Naive thymus-derived CD8-positive, alpha-beta T cell (primary cell): ENCODE results near the gene ANO10. TPM values are rescaled to one million over a fixed set of nuclear protein-coding genes. Genes with fewer than 3 reads are reported as not detected.
"Not testable (repeated sequence)": the region's sequence is repeated elsewhere in the genome, so short reads cannot be mapped to it uniquely, and the experiment has no call there.

Experiments
- ATAC-seq, 2 donors: fragments of 150-1000 bp; cut with Tn5 transposase in 1 of 2; sonication (Bioruptor Pico), chemical (Tn5 transposase) in 1 of 2; 1 replicate in 1 of 2; 2 replicates in 1 of 2; pipeline ENCODE4 v1.10.0; 2021; ENCODE audit warnings: mild to moderate bottlenecking in 2 of 2, moderate library complexity in 2 of 2
- POLR2A ChIA-PET: fragments of 350-600 bp; sonication (Branson Sonifier 250); formaldehyde crosslinking; loops from one replicate; lab custom pipeline; 2021; ENCODE audit warnings: antibody characterized with exemption; lab: Charles Lee
- DNase-seq, 10 donors: peaks; one replicate each; pipeline versions ENCODE4 v3.0.0 to v3.0.0-alpha.2; 2020 to 2022
- H3K27ac Mint-ChIP-seq, 10 donors: one replicate each; pipeline ENCODE4 v1.8.0; 2020 to 2022; ENCODE audit warnings: mild to moderate bottlenecking in 10 of 10, mixed read lengths in 10 of 10, moderate library complexity in 4 of 10, inconsistent platforms in 1 of 10
- H3K27me3 Mint-ChIP-seq, 5 donors: one replicate each; pipeline ENCODE4 v1.8.0; 2021 to 2022; ENCODE audit warnings: mixed read lengths in 5 of 5
- H3K36me3 Mint-ChIP-seq, 3 donors: one replicate each; pipeline ENCODE4 v1.8.0; 2020 to 2022; ENCODE audit warnings: mixed read lengths in 3 of 3, mild to moderate bottlenecking in 2 of 3, inconsistent platforms in 1 of 3
- H3K4me1 Mint-ChIP-seq, 4 donors: one replicate each; pipeline ENCODE4 v1.8.0; 2021 to 2022; ENCODE audit warnings: mixed read lengths in 4 of 4
- H3K4me3 Mint-ChIP-seq, 10 donors: one replicate each; pipeline ENCODE4 v1.8.0; 2020 to 2022; ENCODE audit warnings: mild to moderate bottlenecking in 10 of 10, mixed read lengths in 10 of 10, moderate library complexity in 6 of 10, inconsistent platforms in 1 of 10
- H3K9me3 Mint-ChIP-seq, 9 donors: one replicate each; pipeline ENCODE4 v1.8.0; 2020 to 2022; ENCODE audit warnings: mixed read lengths in 9 of 9, mild to moderate bottlenecking in 3 of 9, inconsistent platforms in 1 of 9, moderate library complexity in 1 of 9
- polyA plus RNA-seq, 3 donors: library from polyadenylated mRNA; unstranded; fragments of 300-500 nt; fragmentation: Illumina TruSeq; gene quantifications; one replicate each; pipeline ENCODE4 v1.2.3, GENCODE V29; 2021
- total RNA-seq, 8 experiments: library from RNA in 2 of 8; stranded (reverse) in 2 of 8; gene quantifications; one replicate each; pipeline ENCODE4 v1.2.3 and lab custom pipeline; 2021 to 2026

The ANO10 gene
- total and polyA plus RNA-seq, 5 experiments from 2014 or later: 6.9 to 12.4 (median 10.4) TPM

- H3K9me3 Mint-ChIP-seq, H3K4me1 Mint-ChIP-seq, H3K27ac Mint-ChIP-seq, POLR2A ChIA-PET, H3K27me3 Mint-ChIP-seq, H3K4me3 Mint-ChIP-seq: not testable (repeated sequence)
- peak in 3 of 10 donors; percentile 54 to 65 (median 62) for DNase-seq
- H3K36me3 Mint-ChIP-seq: peaks cover 6 to 13% (median 7%) of the 10 kb centered on the region in 3 donors
- peak; percentile 56 to 66 for ATAC-seq
Measured at GRCh38 chr3:43544277-43544676, 77.5 kb downstream of the ANO10 start.

DNA sequence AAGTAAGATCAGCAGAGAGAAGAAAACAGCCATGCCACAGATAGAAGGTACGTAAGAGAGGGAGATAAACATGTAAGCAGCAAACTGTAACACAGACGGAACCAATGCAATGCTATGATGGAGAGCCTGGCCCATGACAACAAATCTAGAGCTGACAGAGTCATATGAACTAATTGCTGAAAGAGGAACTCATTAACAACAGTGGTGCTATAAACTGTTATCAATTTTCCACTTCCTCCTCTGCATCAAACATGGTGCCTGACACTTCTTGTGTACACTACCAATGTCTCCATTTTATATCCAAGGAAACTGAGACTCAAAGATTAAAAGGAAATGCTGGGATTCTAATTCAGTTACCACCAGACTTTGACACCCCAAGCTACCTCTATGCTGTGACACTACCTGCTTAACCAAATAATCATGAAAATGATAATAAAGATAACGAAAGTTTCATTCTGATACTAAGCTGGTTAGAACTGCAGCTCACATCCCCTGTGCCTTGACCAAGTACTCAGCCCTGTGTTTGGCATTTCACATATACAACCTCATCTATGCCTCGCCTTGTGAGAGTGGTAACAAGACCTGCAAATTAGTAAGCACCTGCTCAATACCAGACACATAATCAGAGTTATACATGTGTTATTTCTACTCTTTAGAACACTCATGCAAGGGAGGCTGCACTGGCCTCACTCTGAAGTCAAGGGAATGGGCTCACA is 79.3 kb downstream of the ANO10 start:
- POLR2A ChIA-PET: no interaction called here
- H3K4me3 Mint-ChIP-seq: no peak overlapping the region
- no peak for DNase-seq
- H3K4me1 Mint-ChIP-seq: no peaks in the 10 kb centered on the region
- no peak for ATAC-seq
- no peak overlapping the region for H3K27ac Mint-ChIP-seq
- peaks cover 0 to 1% (median 0%) of the 10 kb centered on the region in 9 donors for H3K9me3 Mint-ChIP-seq
- H3K36me3 Mint-ChIP-seq: peaks cover 9 to 13% (median 12%) of the 10 kb centered on the region in 3 donors
- H3K27me3 Mint-ChIP-seq: no peaks in the 10 kb centered on the region

GRCh38 chr3:43540624-43541023 is 81.2 kb downstream of the ANO10 start:
- ATAC-seq (no peak), DNase-seq (no peak)
- H3K36me3 Mint-ChIP-seq: peaks cover 0 to 10% (median 9%) of the 10 kb centered on the region in 3 donors
- no peaks in the 10 kb centered on the region for H3K27me3 Mint-ChIP-seq
- no peaks in the 10 kb centered on the region for H3K4me1 Mint-ChIP-seq
- POLR2A ChIA-PET: no interaction called here
- H3K27ac Mint-ChIP-seq: no peak overlapping the region
- no peaks in the 10 kb centered on the region for H3K9me3 Mint-ChIP-seq
- no peak overlapping the region for H3K4me3 Mint-ChIP-seq

DNA sequence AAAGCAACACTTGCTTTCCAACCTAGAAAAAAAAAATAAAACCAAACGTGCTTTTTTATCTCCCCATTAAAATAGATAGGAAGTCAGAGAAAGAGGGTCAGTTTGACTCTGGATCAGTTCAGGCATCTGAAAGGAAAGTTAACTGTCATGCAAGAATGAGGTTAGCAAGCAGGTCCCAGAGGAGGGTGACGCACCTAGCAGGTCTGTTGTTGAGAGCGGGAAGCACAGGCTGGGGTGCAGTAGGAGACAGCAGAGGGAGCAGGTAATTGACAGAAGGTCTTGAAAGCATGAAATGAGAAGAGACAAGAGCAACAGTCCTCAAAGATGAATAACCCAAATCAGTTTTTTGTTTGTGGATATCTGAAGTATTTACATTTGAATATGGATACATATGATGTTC is 82.5 kb downstream of the ANO10 start:
- H3K4me1 Mint-ChIP-seq: no peaks in the 10 kb centered on the region
- POLR2A ChIA-PET: no interaction called here
- H3K27me3 Mint-ChIP-seq: no peaks in the 10 kb centered on the region
- H3K36me3 Mint-ChIP-seq: peaks cover 0 to 10% (median 9%) of the 10 kb centered on the region in 3 donors
- ATAC-seq (no peak), DNase-seq (no peak)
- H3K9me3 Mint-ChIP-seq: no peaks in the 10 kb centered on the region
- H3K27ac Mint-ChIP-seq: peak overlapping the region in 1 of 10 donors; percentile 37
- no peak overlapping the region for H3K4me3 Mint-ChIP-seq

DNA sequence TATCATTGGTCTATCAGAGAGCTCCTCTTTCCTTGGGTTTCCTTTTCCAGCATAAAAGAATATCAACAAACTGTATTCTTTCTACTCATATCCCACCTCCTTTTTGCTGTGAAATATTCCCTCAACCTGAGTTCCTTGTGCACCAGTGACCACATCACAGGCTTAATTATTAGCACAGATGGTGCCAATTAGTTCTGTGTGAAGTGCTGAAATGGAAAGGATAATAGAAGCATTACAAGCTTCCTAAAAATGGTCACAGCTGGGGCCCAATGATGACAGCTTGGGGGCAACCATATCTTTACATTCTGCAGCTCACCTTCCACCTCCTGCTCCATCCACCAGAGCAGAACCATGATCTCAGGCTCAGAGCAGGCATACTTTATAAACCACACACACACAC is 84.6 kb downstream of the ANO10 start:
- H3K27me3 Mint-ChIP-seq: no peaks in the 10 kb centered on the region
- POLR2A ChIA-PET: no interaction called here
- no peak overlapping the region for H3K4me3 Mint-ChIP-seq
- H3K27ac Mint-ChIP-seq: no peak overlapping the region
- H3K9me3 Mint-ChIP-seq: no peaks in the 10 kb centered on the region
- no peaks in the 10 kb centered on the region for H3K4me1 Mint-ChIP-seq
- H3K36me3 Mint-ChIP-seq: peaks cover 0 to 11% (median 9%) of the 10 kb centered on the region in 3 donors
- DNase-seq (no peak), ATAC-seq (no peak)

- Mint-ChIP-seq H3K4me3 (no peak overlapping the region), H3K4me1 (no peaks in the 10 kb centered on the region), H3K36me3 (peaks cover 0 to 11% (median 9%) of the 10 kb centered on the region in 3 donors), H3K9me3 (no peaks in the 10 kb centered on the region), H3K27me3 (no peaks in the 10 kb centered on the region), H3K27ac (no peak overlapping the region)
- ATAC-seq (no peak), DNase-seq (no peak)
- POLR2A ChIA-PET: interaction anchor here (0.7 kb wide), 2 partner anchors 386 to 686 kb away, joined by 3 to 6 read pairs; no protein-coding TSS in a partner anchor
Measured at GRCh38 chr3:43534675-43535074, 87.1 kb downstream of the ANO10 start.

DNA sequence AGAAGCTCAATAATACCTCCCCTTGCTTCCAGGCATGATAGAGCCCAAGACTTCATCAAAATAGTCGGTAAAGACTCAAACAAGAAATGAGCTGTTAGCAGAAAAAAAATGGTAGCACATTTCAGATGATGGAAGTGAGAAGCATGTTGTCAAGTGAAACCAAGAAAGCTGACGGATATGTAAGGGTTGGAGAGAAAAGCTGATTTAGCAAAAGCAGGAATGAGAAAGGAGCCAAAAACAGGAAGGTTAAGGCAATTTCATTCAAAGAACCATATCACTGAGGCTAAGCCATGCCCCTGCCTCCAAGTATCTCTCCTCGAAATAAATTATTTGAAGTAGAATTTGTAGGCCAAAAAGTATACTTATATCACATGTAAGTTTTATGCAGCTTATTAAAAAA is 88.8 kb downstream of the ANO10 start:
- Mint-ChIP-seq H3K9me3 (peaks cover 0 to 11% (median 4%) of the 10 kb centered on the region in 9 donors), H3K27ac (no peak overlapping the region), H3K36me3 (peaks cover 6 to 14% (median 13%) of the 10 kb centered on the region in 3 donors), H3K27me3 (no peaks in the 10 kb centered on the region), H3K4me1 (no peaks in the 10 kb centered on the region), H3K4me3 (no peak overlapping the region)
- DNase-seq (no peak), ATAC-seq (no peak)
- POLR2A ChIA-PET: no interaction called here

- Mint-ChIP-seq H3K4me1 (no peaks in the 10 kb centered on the region), H3K9me3 (peaks cover 0 to 18% (median 11%) of the 10 kb centered on the region in 9 donors), H3K27ac (no peak overlapping the region), H3K4me3 (no peak overlapping the region), H3K36me3 (peaks cover 10 to 12% (median 11%) of the 10 kb centered on the region in 3 donors), H3K27me3 (no peaks in the 10 kb centered on the region)
- POLR2A ChIA-PET: no interaction called here
- ATAC-seq: no peak
- no peak for DNase-seq
Measured at GRCh38 chr3:43531835-43532234, 90.0 kb downstream of the ANO10 start.

GRCh38 chr3:43528498-43529099 is 93.2 kb downstream of the ANO10 start:
- ATAC-seq (no peak), DNase-seq (no peak)
- Mint-ChIP-seq H3K27ac (no peak overlapping the region), H3K4me1 (no peaks in the 10 kb centered on the region), H3K4me3 (no peak overlapping the region), H3K9me3 (peaks cover 0 to 18% (median 11%) of the 10 kb centered on the region in 9 donors), H3K36me3 (peaks cover 10 to 13% (median 11%) of the 10 kb centered on the region in 3 donors), H3K27me3 (no peaks in the 10 kb centered on the region)
- POLR2A ChIA-PET: no interaction called here

- peaks cover 10 to 13% (median 12%) of the 10 kb centered on the region in 3 donors for H3K36me3 Mint-ChIP-seq
- peaks cover 0 to 18% (median 12%) of the 10 kb centered on the region in 9 donors for H3K9me3 Mint-ChIP-seq
- no peak for ATAC-seq
- no peaks in the 10 kb centered on the region for H3K27me3 Mint-ChIP-seq
- H3K27ac Mint-ChIP-seq: no peak overlapping the region
- DNase-seq: no peak
- no peak overlapping the region for H3K4me3 Mint-ChIP-seq
- H3K4me1 Mint-ChIP-seq: no peaks in the 10 kb centered on the region
- POLR2A ChIA-PET: no interaction called here
Measured at GRCh38 chr3:43526956-43527355, 94.9 kb downstream of the ANO10 start.

DNA sequence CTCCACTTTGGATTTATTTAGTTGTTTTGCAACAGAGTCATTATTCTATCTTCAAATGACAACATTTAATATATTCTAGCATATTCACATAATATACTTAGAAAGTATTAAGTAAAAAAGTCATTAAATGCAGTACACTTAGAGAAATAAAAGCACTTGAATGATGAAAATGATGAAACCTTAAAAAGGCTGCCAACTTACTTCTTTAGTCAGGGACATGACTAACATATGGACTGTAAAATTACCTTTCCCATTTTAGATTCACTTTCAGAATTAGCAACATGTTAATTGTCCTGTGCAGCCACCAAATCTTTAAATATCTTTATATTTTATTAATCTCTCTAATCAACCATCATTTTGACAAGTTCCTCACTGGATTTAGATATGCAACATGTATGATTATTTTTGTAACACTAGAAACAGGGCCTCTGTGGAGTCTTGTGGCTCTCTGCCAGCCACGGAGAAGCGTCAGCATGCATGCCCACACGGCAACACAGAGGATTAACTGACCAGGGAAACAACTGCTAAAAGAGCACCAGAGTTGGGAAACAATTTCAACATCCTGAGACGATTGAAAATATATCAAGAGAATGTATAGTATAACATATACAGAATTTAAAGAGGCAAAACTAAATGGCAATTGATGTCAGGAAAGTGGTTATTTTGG is 95.7 kb downstream of the ANO10 start:
- H3K36me3 Mint-ChIP-seq: peaks cover 13 to 20% (median 18%) of the 10 kb centered on the region in 3 donors
- ATAC-seq (no peak), DNase-seq (no peak)
- POLR2A ChIA-PET: no interaction called here
- H3K4me1 Mint-ChIP-seq: no peaks in the 10 kb centered on the region
- no peaks in the 10 kb centered on the region for H3K27me3 Mint-ChIP-seq
- no peak overlapping the region for H3K4me3 Mint-ChIP-seq
- H3K27ac Mint-ChIP-seq: no peak overlapping the region
- H3K9me3 Mint-ChIP-seq: peaks cover 0 to 18% (median 12%) of the 10 kb centered on the region in 9 donors

DNA sequence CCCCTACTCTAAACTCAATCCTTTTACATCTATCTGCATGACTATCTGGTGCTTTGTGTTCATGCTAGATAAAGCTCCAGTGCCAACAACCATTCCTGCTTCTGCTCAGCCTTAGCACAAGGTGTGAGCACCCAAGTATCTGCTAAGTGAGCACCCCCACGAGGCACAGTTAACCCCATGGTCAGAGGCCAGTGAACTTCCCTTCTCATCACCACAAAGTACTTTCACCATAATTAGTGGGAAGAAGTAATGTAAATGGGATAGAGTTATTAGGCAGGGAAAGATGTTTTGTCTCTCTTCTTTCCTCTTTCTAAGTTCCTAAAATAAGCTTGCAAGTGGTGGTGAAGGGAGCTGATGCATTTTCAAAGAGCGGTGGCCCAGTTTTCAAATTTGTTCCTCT is 96.4 kb downstream of the ANO10 start:
- DNase-seq (no peak), ATAC-seq (no peak)
- H3K36me3 Mint-ChIP-seq: peaks cover 14 to 26% (median 19%) of the 10 kb centered on the region in 3 donors
- H3K27ac Mint-ChIP-seq: no peak overlapping the region
- POLR2A ChIA-PET: no interaction called here
- H3K27me3 Mint-ChIP-seq: no peaks in the 10 kb centered on the region
- H3K4me3 Mint-ChIP-seq: no peak overlapping the region
- peaks cover 0 to 18% (median 12%) of the 10 kb centered on the region in 9 donors for H3K9me3 Mint-ChIP-seq
- H3K4me1 Mint-ChIP-seq: no peaks in the 10 kb centered on the region

- DNase-seq: no peak
- peaks cover 2 to 31% (median 26%) of the 10 kb centered on the region in 9 donors for H3K9me3 Mint-ChIP-seq
- no peaks in the 10 kb centered on the region for H3K27me3 Mint-ChIP-seq
- POLR2A ChIA-PET: no interaction called here
- no peak for ATAC-seq
- H3K27ac Mint-ChIP-seq: no peak overlapping the region
- H3K4me3 Mint-ChIP-seq: no peak overlapping the region
- H3K36me3 Mint-ChIP-seq: peaks cover 21 to 37% (median 34%) of the 10 kb centered on the region in 3 donors
- H3K4me1 Mint-ChIP-seq: no peaks in the 10 kb centered on the region
Measured at GRCh38 chr3:43523454-43524053, 98.3 kb downstream of the ANO10 start.
